Liver (tissue), 9 donors: ENCODE measurements around the gene DYNLT3. TPM values are rescaled to one million over a fixed set of nuclear protein-coding genes. Genes with fewer than 3 reads are reported as not detected.

ENCODE experiments used
- DNase-seq: peaks from one replicate; pipeline ENCODE4 v3.0.0-alpha.2; 2017; ENCODE audit warnings: low spot score
- H3K27ac ChIP-seq, 2 donors: one replicate each; pipeline ENCODE4 v1.7.0; 2013; ENCODE audit warnings: inconsistent platforms in 2 of 2, low read length in 2 of 2, control low read depth in 1 of 2, low read depth in 1 of 2, mild to moderate bottlenecking in 1 of 2
- H3K27me3 ChIP-seq, 4 donors: one replicate each; pipeline versions ENCODE4 v1.6.1 to v1.7.0; 2013; ENCODE audit warnings: low read length in 3 of 4, inconsistent platforms in 1 of 4, mild to moderate bottlenecking in 1 of 4, moderate library complexity in 1 of 4; ENCODE audit not compliant: control insufficient read depth in 4 of 4, insufficient read depth in 4 of 4
- H3K36me3 ChIP-seq, 4 donors: one replicate each; pipeline versions ENCODE4 v1.6.1 to v1.7.0; 2013; ENCODE audit warnings: low read length in 3 of 4, mild to moderate bottlenecking in 3 of 4, low read depth in 1 of 4, moderate library complexity in 1 of 4; ENCODE audit not compliant: control insufficient read depth in 4 of 4, insufficient read depth in 3 of 4
- H3K4me1 ChIP-seq, 4 donors: one replicate each; pipeline versions ENCODE4 v1.6.1 to v1.7.0; 2013; ENCODE audit warnings: low read length in 3 of 4, mild to moderate bottlenecking in 3 of 4, moderate library complexity in 1 of 4; ENCODE audit not compliant: control insufficient read depth in 4 of 4, insufficient read depth in 4 of 4
- H3K4me3 ChIP-seq, 3 donors: one replicate each; pipeline versions ENCODE4 v1.6.1 to v1.7.0; 2013; ENCODE audit warnings: low read length in 3 of 3, control low read depth in 1 of 3, low read depth in 1 of 3, mild to moderate bottlenecking in 1 of 3
- H3K9ac ChIP-seq, 2 donors: one replicate each; pipeline ENCODE4 v1.7.0; 2013; ENCODE audit warnings: low read length in 2 of 2, mild to moderate bottlenecking in 2 of 2, moderate library complexity in 2 of 2, control low read depth in 1 of 2, low read depth in 1 of 2
- H3K9me3 ChIP-seq, 4 donors: one replicate each; pipeline versions ENCODE4 v1.6.1 to v1.7.0; 2013; ENCODE audit warnings: low read length in 3 of 4; ENCODE audit not compliant: control insufficient read depth in 4 of 4
- ATF3 ChIP-seq: IDR thresholded peaks from 2 replicates; pipeline ENCODE4 v1.6.1; 2016; ENCODE audit warnings: antibody characterized with exemption
- CTCF ChIP-seq: fragments of 150-350 bp; IDR thresholded peaks from 2 replicates; pipeline ENCODE4 v1.5.1; 2017; ENCODE audit warnings: improper control_type of control experiment, low read depth, low read length; ENCODE audit not compliant: missing input control
- EGR1 ChIP-seq, 2 donors: IDR thresholded peaks; 2 replicates each; pipeline ENCODE4 v1.6.1; 2016 to 2018; ENCODE audit warnings: antibody characterized with exemption in 2 of 2, low read depth in 2 of 2
- FOXA1 ChIP-seq: IDR thresholded peaks from 2 replicates; pipeline ENCODE4 v1.6.1; 2016; ENCODE audit warnings: antibody characterized with exemption
- FOXA2 ChIP-seq: IDR thresholded peaks from 2 replicates; pipeline ENCODE4 v1.6.1; 2016; ENCODE audit warnings: antibody characterized with exemption
- GABPA ChIP-seq, 2 donors: IDR thresholded peaks in 1 of 2; conservative IDR thresholded peaks in 1 of 2; 2 replicates each; pipeline ENCODE4 v1.6.1; 2016; ENCODE audit warnings: antibody characterized with exemption in 2 of 2, mild to moderate bottlenecking in 1 of 2, moderate library complexity in 1 of 2
- HNF4A ChIP-seq, 2 donors: conservative IDR thresholded peaks; 2 replicates each; pipeline ENCODE4 v1.6.1; 2016; ENCODE audit warnings: antibody characterized with exemption in 2 of 2, mild to moderate bottlenecking in 2 of 2
- HNF4G ChIP-seq: IDR thresholded peaks from 2 replicates; pipeline ENCODE4 v1.6.1; 2016; ENCODE audit warnings: antibody characterized with exemption
- JUND ChIP-seq, 2 donors: IDR thresholded peaks; 2 replicates each; pipeline ENCODE4 v1.6.1; 2016; ENCODE audit warnings: antibody characterized with exemption in 2 of 2
- MAX ChIP-seq: IDR thresholded peaks from 2 replicates; pipeline ENCODE4 v1.6.1; 2016; ENCODE audit warnings: antibody characterized with exemption
- NR2F2 ChIP-seq: IDR thresholded peaks from 2 replicates; pipeline ENCODE4 v1.6.1; 2016; ENCODE audit warnings: antibody characterized with exemption
- RAD21 ChIP-seq, 2 donors: IDR thresholded peaks; 2 replicates each; pipeline ENCODE4 v1.6.1; 2016; ENCODE audit warnings: antibody characterized with exemption in 2 of 2, mild to moderate bottlenecking in 2 of 2
- RXRA ChIP-seq, 2 donors: IDR thresholded peaks; 2 replicates each; pipeline ENCODE4 v1.6.1; 2017 to 2018; ENCODE audit warnings: antibody characterized with exemption in 2 of 2, mild to moderate bottlenecking in 1 of 2
- SP1 ChIP-seq: IDR thresholded peaks from 2 replicates; pipeline ENCODE4 v1.6.1; 2018; ENCODE audit warnings: antibody characterized with exemption, mild to moderate bottlenecking
- TAF1 ChIP-seq: conservative IDR thresholded peaks from 2 replicates; pipeline ENCODE4 v1.6.1; 2016; ENCODE audit warnings: antibody characterized with exemption, mild to moderate bottlenecking
- YY1 ChIP-seq: IDR thresholded peaks from 2 replicates; pipeline ENCODE4 v1.6.1; 2016; ENCODE audit warnings: antibody characterized with exemption, mild to moderate bottlenecking
- ZBTB33 ChIP-seq: IDR thresholded peaks from 2 replicates; pipeline ENCODE4 v1.6.1; 2016; ENCODE audit warnings: antibody characterized with exemption
- WGBS: extraction: QIAGEN DNeasy Blood & Tissue Kit; methylation state at CpG from one replicate; pipeline ENCODE4 v1.1.7; 2013; 5-methylcytosine and 5-hydroxymethylcytosine counted together
- polyA plus RNA-seq, 2 donors: library from polyadenylated mRNA; stranded (reverse) in 1 of 2; unstranded in 1 of 2; fragments of 200-250 nt in 1 of 2; fragments of >200 nt in 1 of 2; fragmentation: Nextera tagmentation in 1 of 2; extraction: Ambion mirVana in 1 of 2; gene quantifications; one replicate each; pipeline versions ENCODE4 v1.2.1 to v1.2.3, GENCODE V29; 2013 to 2015
- total RNA-seq, 2 donors: library from RNA; depleted of rRNA; stranded (reverse); fragments of >200 nt; gene quantifications; one replicate each; pipeline ENCODE4 v1.2.3, GENCODE V29; 2014
- TF ChIP-seq, protein P1 (sequence below): IDR thresholded peaks from 2 replicates; pipeline ENCODE4 v1.6.1; 2016; ENCODE audit warnings: antibody characterized with exemption, mild to moderate bottlenecking
- donor health status: healthy.
- donor health status: healthy.
- donor health status: healthy.
- donor health status: healthy.
- donor health status: healthy.

Gene DYNLT3
- total and polyA plus RNA-seq, 4 donors: 9.5 to 20.7 (median 13.4) TPM

- Histone ChIP-seq H3K9ac (no peak overlapping the region), H3K4me3 (no peak overlapping the region), H3K36me3 (no peaks in the 10 kb centered on the region), H3K27ac (no peak overlapping the region), H3K27me3 (no peaks in the 10 kb centered on the region), H3K9me3 (no peaks in the 10 kb centered on the region), H3K4me1 (no peaks in the 10 kb centered on the region)
- TF ChIP-seq EGR1 (IDR thresholded peaks at IDR 0.05; ENCODE audit: low read depth in 2 of 2): no peak
- no peak for TF ChIP-seq TAF1
- TF ChIP-seq GABPA (IDR thresholded peaks at IDR 0.05 in 1 of 2, conservative IDR thresholded peaks at IDR 0.05 in 1 of 2): no peak
- no peak for TF ChIP-seq JUND (IDR thresholded peaks at IDR 0.05)
- TF ChIP-seq SP1: no peak
- TF ChIP-seq, protein P1, sequence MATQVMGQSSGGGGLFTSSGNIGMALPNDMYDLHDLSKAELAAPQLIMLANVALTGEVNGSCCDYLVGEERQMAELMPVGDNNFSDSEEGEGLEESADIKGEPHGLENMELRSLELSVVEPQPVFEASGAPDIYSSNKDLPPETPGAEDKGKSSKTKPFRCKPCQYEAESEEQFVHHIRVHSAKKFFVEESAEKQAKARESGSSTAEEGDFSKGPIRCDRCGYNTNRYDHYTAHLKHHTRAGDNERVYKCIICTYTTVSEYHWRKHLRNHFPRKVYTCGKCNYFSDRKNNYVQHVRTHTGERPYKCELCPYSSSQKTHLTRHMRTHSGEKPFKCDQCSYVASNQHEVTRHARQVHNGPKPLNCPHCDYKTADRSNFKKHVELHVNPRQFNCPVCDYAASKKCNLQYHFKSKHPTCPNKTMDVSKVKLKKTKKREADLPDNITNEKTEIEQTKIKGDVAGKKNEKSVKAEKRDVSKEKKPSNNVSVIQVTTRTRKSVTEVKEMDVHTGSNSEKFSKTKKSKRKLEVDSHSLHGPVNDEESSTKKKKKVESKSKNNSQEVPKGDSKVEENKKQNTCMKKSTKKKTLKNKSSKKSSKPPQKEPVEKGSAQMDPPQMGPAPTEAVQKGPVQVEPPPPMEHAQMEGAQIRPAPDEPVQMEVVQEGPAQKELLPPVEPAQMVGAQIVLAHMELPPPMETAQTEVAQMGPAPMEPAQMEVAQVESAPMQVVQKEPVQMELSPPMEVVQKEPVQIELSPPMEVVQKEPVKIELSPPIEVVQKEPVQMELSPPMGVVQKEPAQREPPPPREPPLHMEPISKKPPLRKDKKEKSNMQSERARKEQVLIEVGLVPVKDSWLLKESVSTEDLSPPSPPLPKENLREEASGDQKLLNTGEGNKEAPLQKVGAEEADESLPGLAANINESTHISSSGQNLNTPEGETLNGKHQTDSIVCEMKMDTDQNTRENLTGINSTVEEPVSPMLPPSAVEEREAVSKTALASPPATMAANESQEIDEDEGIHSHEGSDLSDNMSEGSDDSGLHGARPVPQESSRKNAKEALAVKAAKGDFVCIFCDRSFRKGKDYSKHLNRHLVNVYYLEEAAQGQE: no peak
- TF ChIP-seq HNF4A (conservative IDR thresholded peaks at IDR 0.05): no peak
- TF ChIP-seq HNF4G: no peak
- no peak for TF ChIP-seq FOXA2
- no peak for TF ChIP-seq RXRA (IDR thresholded peaks at IDR 0.05)
- TF ChIP-seq FOXA1: no peak
- no peak for DNase-seq
- 90% methylated on average over 2 of the region's 2 CpGs for WGBS
Measured at GRCh38 chrX:37803057-37803456, 44.3 kb downstream of the DYNLT3 start.

DNA sequence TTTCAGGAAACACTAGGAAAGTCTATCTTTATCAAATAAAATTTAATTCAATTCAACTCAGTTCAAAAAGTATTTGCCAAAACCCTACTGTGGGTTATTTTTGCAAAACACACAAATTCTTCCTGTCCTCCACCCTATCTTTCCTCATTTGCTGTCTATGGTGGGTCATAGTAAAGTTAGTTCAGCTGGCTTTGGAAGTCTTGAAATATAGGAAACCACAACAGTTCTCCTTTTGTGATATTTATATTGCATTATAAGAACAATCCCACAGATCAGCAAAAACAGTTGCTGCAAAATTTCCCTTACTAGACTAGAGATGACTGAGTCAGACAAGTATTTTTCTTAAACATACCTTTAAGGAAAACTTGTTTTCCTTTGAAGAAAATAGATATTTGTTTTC, 45.3 kb downstream of the DYNLT3 start:
- H3K9ac ChIP-seq: no peak overlapping the region
- H3K27ac ChIP-seq: no peak overlapping the region
- H3K4me3 ChIP-seq: no peak overlapping the region
- TF ChIP-seq EGR1 (IDR thresholded peaks at IDR 0.05; ENCODE audit: low read depth in 2 of 2) (no peak), GABPA (IDR thresholded peaks at IDR 0.05 in 1 of 2, conservative IDR thresholded peaks at IDR 0.05 in 1 of 2) (no peak), FOXA2 (no peak), JUND (IDR thresholded peaks at IDR 0.05) (no peak), FOXA1 (no peak), RAD21 (IDR thresholded peaks at IDR 0.05) (no peak), ZBTB33 (no peak), YY1 (no peak), SP1 (no peak), NR2F2 (no peak)
- H3K9me3 ChIP-seq: no peaks in the 10 kb centered on the region
- no peak for DNase-seq
- H3K4me1 ChIP-seq: no peaks in the 10 kb centered on the region
- H3K27me3 ChIP-seq: no peaks in the 10 kb centered on the region
- no peaks in the 10 kb centered on the region for H3K36me3 ChIP-seq

DNA sequence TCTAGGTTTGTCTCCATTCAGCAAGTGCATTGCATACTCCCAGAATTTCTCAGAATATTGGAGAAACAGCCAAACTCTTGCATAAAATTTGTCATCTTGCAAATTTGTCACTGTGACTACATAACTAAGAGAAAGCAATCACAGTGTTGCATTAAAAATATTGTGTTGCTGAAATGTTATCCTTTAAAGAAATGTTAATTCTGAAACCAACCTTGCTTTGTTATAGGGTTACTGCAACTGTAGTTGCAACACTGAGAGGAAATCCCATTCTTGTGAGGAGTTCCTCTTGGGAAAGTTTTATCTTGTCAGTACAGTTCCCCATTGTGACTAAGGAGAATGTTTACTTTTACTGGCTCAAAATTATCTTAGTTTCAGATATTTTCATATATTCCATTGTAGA, 46.7 kb downstream of the DYNLT3 start:
- H3K27me3 ChIP-seq: no peaks in the 10 kb centered on the region
- no peak overlapping the region for H3K27ac ChIP-seq
- H3K9ac ChIP-seq: no peak overlapping the region
- no peaks in the 10 kb centered on the region for H3K9me3 ChIP-seq
- H3K4me3 ChIP-seq: no peak overlapping the region
- no peak for DNase-seq
- TF ChIP-seq CTCF (no peak), HNF4G (no peak), FOXA1 (no peak), SP1 (no peak), GABPA (IDR thresholded peaks at IDR 0.05 in 1 of 2, conservative IDR thresholded peaks at IDR 0.05 in 1 of 2) (no peak), ATF3 (no peak), EGR1 (IDR thresholded peaks at IDR 0.05; ENCODE audit: low read depth in 2 of 2) (no peak), NR2F2 (no peak), JUND (IDR thresholded peaks at IDR 0.05) (no peak), RXRA (IDR thresholded peaks at IDR 0.05) (no peak), MAX (no peak), FOXA2 (no peak)
- no peaks in the 10 kb centered on the region for H3K36me3 ChIP-seq
- peaks cover 0 to 10% (median 3%) of the 10 kb centered on the region in 4 donors for H3K4me1 ChIP-seq
